Panc1 (cell line): ENCODE data around the gene NSD1. TPM values are rescaled to one million over a fixed set of nuclear protein-coding genes. Genes with fewer than 3 reads are reported as not detected.

Source experiments
- ATAC-seq: fragments of 200-7000 bp; cut with Tn5 transposase; 2 replicates; pipeline ENCODE4 v1.9.1; 2020; ENCODE audit warnings: mild to moderate bottlenecking, moderate library complexity
- BruUV-seq: library from RNA; stranded (reverse); fragments of 400-500 nt; replicated peaks from 2 replicates; lab custom pipeline; 2021; lab: Mats Ljungman, UMichigan
- CTCF ChIA-PET: fragments of 300-600 bp; sonication (Branson Sonifier 250); formaldehyde crosslinking; loops from one replicate; lab custom pipeline; 2022; ENCODE audit warnings: antibody characterized with exemption; lab: Charles Lee
- POLR2A ChIA-PET: fragments of 300-600 bp; sonication (Branson Sonifier 250); formaldehyde crosslinking; loops from one replicate; lab custom pipeline; 2022; ENCODE audit warnings: antibody characterized with exemption; lab: Charles Lee
- DNase-seq: peaks from one replicate; pipeline ENCODE4 v3.0.0-alpha.2; 2010; ENCODE audit warnings: low read depth, low spot score
- H3K27ac ChIP-seq: 2 replicates; pipeline ENCODE4 v1.5.1; 2011; ENCODE audit warnings: mild to moderate bottlenecking, low read length, inconsistent platforms
- H3K27me3 ChIP-seq: fragments of 200-500 bp; sonication (Bioruptor generic); 2 replicates; pipeline ENCODE4 v1.6.0; 2014; ENCODE audit warnings: low read length, inconsistent platforms; ENCODE audit not compliant: control insufficient read depth, insufficient read depth
- H3K36me3 ChIP-seq: fragments of 200-500 bp; sonication (Bioruptor generic); 2 replicates; pipeline ENCODE4 v1.5.1; 2014; ENCODE audit warnings: inconsistent platforms, mild to moderate bottlenecking, low read length, moderate library complexity; ENCODE audit not compliant: control insufficient read depth, insufficient read depth
- H3K4me1 ChIP-seq: 2 replicates; pipeline ENCODE4 v1.5.1; 2011; ENCODE audit warnings: inconsistent platforms, mild to moderate bottlenecking, low read length, moderate library complexity; ENCODE audit not compliant: control insufficient read depth, insufficient read depth
- H3K4me3 ChIP-seq, 2 experiments: 2 replicates each; pipeline ENCODE4 v1.5.1; 2011 to 2012; ENCODE audit warnings: low read depth in 2 of 2, low read length in 2 of 2, mild to moderate bottlenecking in 2 of 2, inconsistent platforms in 1 of 2, moderate library complexity in 1 of 2
- H3K9me3 ChIP-seq: fragments of 200-500 bp; sonication (Bioruptor generic); 2 replicates; pipeline ENCODE4 v1.5.1; 2014; ENCODE audit warnings: low read depth, mild to moderate bottlenecking, inconsistent platforms, low read length, moderate library complexity; ENCODE audit not compliant: control insufficient read depth, insufficient read depth
- CTCF ChIP-seq: fragments of 450-650 bp; IDR thresholded peaks from 2 replicates; pipeline ENCODE4 v1.5.1; 2017; ENCODE audit warnings: mild to moderate bottlenecking
- POLR2AphosphoS5 ChIP-seq: IDR thresholded peaks from 2 replicates; pipeline ENCODE4 v1.6.1; 2012; ENCODE audit warnings: mild to moderate bottlenecking, low read depth, low read length, moderate library complexity
- REST ChIP-seq, 2 experiments: IDR thresholded peaks; 2 replicates each; pipeline ENCODE4 v1.6.1; 2011 to 2012; ENCODE audit warnings: low read depth in 2 of 2, control low read depth in 1 of 2, low read length in 1 of 2, mild to moderate bottlenecking in 1 of 2, moderate library complexity in 1 of 2; ENCODE audit not compliant: insufficient read depth in 1 of 2
- SIN3A ChIP-seq: IDR thresholded peaks from 2 replicates; pipeline ENCODE4 v1.6.1; 2012; ENCODE audit warnings: low read depth, mild to moderate bottlenecking, low read length, moderate library complexity, borderline replicate concordance; ENCODE audit not compliant: insufficient read depth
- TCF7L2 ChIP-seq: IDR thresholded peaks from 2 replicates; pipeline ENCODE4 v1.6.1; 2011; ENCODE audit warnings: mild to moderate bottlenecking, low read depth, low read length, inconsistent platforms
- in situ Hi-C: cut with HindIII; loops from 2 replicates; pipeline ENCODE4 v1.10.0; 2016; ENCODE audit warnings: low sequenced_read_pairs, low pct_unique_long_range_greater_than_20kb
- intact Hi-C: fragments of 100-400 bp; cut with micrococcal nuclease; formaldehyde crosslinking; loops from one replicate; pipeline ENCODE4 v1.10.0; 2022; ENCODE audit not compliant: unreplicated experiment
- total RNA-seq: library from RNA; stranded (reverse); gene quantifications from one replicate; pipeline ENCODE4 v1.2.1, GENCODE V29; 2021; ENCODE audit not compliant: unreplicated experiment

Gene NSD1
- total RNA-seq, 1 experiment from 2014 or later = 58.7 TPM

- ATAC-seq (no peak), DNase-seq (no peak)
- Histone ChIP-seq H3K4me1 (no peaks in the 10 kb centered on the region), H3K27me3 (no peaks in the 10 kb centered on the region), H3K36me3 (no peaks in the 10 kb centered on the region), H3K9me3 (no peaks in the 10 kb centered on the region), H3K4me3 (no peak overlapping the region), H3K27ac (no peak overlapping the region)
- BruUV-seq = no TSS peak
- intact Hi-C loops (no loop called here), in situ Hi-C loops (no loop called here)
- TF ChIP-seq TCF7L2 (no peak), REST (IDR thresholded peaks at IDR 0.05; ENCODE audit: insufficient read depth in 1 of 2, low read depth in 2 of 2, low read length in 1 of 2) (no peak), SIN3A (no peak), POLR2AphosphoS5 (no peak), CTCF (no peak)
- ChIA-PET POLR2A (no interaction called here), CTCF (no interaction called here)
Measured at GRCh38 chr5:177171961-177172360, 38.4 kb downstream of the NSD1 start.

- intact Hi-C loops = no loop called here
- H3K36me3 ChIP-seq = no peaks in the 10 kb centered on the region
- no peaks in the 10 kb centered on the region for H3K4me1 ChIP-seq
- no peak for DNase-seq
- no TSS peak for BruUV-seq
- no peak overlapping the region for H3K4me3 ChIP-seq
- CTCF ChIA-PET = no interaction called here
- no peaks in the 10 kb centered on the region for H3K9me3 ChIP-seq
- POLR2A ChIA-PET = no interaction called here
- no peak overlapping the region for H3K27ac ChIP-seq
- no peak for ATAC-seq
- in situ Hi-C loops = no loop called here
- TF ChIP-seq CTCF (no peak), REST (IDR thresholded peaks at IDR 0.05; ENCODE audit: insufficient read depth in 1 of 2, low read depth in 2 of 2, low read length in 1 of 2) (no peak), POLR2AphosphoS5 (no peak), SIN3A (no peak), TCF7L2 (no peak)
- no peaks in the 10 kb centered on the region for H3K27me3 ChIP-seq
Measured at GRCh38 chr5:177175336-177175735, 41.8 kb downstream of the NSD1 start.
